Smooth muscle cell of the pulmonary artery (primary cell): ENCODE measurements around the gene PRDM16. TPM values are rescaled to one million over a fixed set of nuclear protein-coding genes. Genes with fewer than 3 reads are reported as not detected.

Experiments
- total RNA-seq: library from RNA; depleted of rRNA; stranded (reverse); fragments of >200 nt; gene quantifications from 2 replicates; pipeline ENCODE4 v1.2.3, GENCODE V29; 2014

Gene PRDM16
- total RNA-seq: 11.6 and 25.9 TPM in 2 replicates

DNA sequence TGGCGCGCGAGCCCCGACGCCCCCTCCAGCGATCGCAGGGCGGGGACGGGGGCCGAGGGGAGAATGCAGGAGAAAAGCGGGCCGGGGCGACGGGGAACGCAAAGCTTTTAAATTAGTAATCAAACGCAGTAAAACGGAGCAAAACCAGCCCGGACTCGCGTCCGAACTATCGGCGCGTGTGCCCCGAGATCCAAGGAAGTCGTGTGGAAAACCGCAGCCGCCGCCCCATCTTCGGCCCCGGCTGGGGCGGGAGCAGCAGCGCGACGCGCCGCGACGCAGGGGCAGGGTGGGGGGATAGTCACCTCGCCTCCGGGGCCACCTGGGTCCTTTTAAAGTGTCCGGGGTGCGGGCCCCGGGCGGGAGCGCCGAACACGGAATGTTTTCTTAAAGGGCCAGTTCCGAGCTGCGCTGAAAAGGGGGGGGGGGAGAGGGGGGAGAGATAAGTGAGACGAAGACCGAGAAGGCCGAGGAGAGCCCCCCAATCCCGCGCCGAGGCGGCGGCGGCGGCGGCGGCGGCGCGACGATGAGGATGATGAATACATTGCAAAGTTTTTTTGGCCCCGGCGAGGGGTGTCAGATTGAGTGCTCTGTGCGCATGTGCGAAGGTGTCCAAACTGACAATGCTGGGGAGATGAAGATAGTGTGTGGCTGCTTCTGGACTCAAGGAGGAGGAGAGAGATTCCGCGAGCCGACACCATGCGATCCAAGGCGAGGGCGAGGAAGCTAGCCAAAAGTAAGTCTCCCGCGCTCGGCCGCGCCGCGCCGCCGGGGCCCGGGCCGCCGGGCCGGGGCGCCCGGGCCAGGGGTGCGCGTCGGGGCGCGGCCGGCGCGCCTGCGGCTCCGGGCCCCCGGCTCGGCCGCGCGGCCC lies at the start of gene PRDM16:
PRDM16 (plus strand) TSS at position 640 of the 868 bp plus-strand sequence; CDS start at position 697, 57 bp downstream.

DNA sequence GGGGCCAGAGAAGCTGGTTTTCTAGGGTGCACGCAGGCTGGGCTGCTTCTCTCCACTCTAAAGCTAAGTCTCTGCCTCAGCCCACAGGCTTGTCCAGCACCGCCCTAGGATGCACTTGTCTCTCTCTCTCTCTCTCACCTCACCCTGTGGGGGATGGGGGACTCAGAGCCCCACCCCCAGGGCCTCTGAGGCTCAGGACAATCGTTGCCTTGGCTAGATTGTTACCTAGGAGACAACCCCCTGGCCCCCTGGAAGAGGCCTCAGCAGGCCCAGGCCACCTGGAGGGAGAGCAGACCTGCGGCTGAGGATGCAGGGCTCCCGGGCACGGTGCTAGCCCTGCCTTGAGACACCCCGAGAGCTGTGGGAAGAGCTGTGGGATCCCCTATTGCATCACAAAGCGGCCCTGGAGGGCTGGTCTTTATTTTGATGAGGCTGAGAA lies 47.8 kb upstream of the PRDM16 start, which contains the start of gene ACTRT2:
ACTRT2 (plus strand) TSS at position 235 of the 439 bp plus-strand sequence. CDS start 220 bp downstream, outside the sequence.

DNA sequence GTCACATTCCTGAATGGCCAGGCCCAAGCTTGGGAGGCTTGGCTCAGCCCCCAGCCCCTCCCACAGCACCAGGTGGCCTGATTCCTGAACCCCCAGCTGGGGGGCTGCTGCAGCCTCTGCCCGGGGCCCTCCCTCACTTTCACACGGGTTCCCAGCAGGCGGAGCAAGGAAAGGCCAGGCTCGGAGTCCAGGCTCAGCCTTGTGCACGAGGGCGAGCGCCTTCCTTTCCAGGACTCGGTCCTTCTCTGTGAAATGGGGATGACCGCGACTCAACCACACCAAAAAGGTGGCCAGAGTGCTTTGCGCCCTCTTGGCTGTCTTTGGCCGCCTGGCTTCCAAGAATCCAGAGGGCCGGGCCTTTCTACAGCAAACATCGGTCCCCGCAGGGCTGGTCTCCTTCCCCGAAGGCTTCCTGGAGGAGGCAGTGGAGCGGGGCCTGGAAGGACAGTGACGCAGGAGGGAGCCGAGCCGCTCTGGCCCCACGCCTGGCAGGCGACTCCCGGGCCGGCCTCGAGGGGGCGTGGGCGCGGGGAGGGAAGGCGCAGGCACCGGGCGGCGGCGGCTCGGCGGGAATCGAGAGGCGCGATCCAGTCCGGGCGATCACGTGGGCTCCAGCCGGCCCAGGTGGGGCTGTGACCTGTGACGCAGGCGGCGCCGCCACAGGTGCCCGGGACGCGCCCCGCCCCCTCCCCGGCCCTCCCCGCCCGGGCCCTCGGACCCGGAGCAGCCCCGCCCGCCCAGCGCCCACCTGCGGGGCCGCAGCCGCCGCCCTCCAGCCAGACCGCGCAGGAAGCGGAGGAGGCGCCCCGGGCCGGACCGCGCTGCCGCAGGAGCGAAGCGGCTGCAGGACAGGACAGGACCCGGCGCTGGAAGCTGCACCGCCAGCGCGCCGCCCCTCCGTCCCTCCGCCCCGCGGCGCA lies 385.1 kb downstream of the PRDM16 start, which contains the start of gene ARHGEF16:
ARHGEF16 (plus strand) TSS at position 775 of the 920 bp plus-strand sequence. CDS start 8,420 bp downstream, outside the sequence.

Other genes starting within 250 kb of the PRDM16 start
- not detected in 2 replicates for gene ACTRT2, start 47.7 kb upstream of the PRDM16 start, total RNA-seq